ENCODE measurements around the gene ZNF678. TPM values are rescaled to one million over a fixed set of nuclear protein-coding genes. Genes with fewer than 3 reads are reported as not detected.

Gene ZNF678
- total RNA-seq, 1 donor from 2014 or later, result 63.8 TPM

DNA sequence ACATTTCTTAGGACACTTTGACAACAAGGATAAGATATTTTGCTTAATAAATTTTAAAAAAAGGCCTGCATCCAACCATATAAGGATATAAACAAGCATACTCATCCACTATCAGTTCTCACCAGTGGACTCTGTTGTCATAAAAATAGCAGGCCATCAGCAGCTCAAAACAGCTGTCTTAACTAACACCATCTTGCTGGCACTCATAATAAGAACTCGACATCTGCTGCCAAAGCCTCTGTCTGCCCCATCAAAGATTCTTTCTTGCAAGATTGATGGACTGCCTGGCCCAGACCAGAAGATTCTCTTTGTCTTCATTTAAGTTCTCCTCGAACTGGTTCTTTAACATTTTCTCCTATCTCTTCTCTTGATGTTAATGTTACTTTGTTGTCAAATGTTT lies 161.7 kb downstream of the ZNF678 start:
- Histone ChIP-seq H3K4me2 (no peak overlapping the region), H3K4me3 (no peak overlapping the region), H4K20me1 (ENCODE audit: low read depth) (peaks cover 13% of the 10 kb centered on the region), H3K27me3 (peaks cover 5% of the 10 kb centered on the region), H3F3A (ENCODE audit: low read depth) (peaks cover 18% of the 10 kb centered on the region), H3K79me2 (ENCODE audit: low read depth) (no peaks in the 10 kb centered on the region), H3K9me3 (ENCODE audit: low read depth) (no peaks in the 10 kb centered on the region), H2AFZ (replicated peaks) (no peak overlapping the region), H3K9ac (no peak overlapping the region), H3K36me3 (no peaks in the 10 kb centered on the region), H3K4me1 (peaks cover 6% of the 10 kb centered on the region), H3K27ac (no peak overlapping the region)
- H3K9me3 Mint-ChIP-seq, result peaks cover 18% of the 10 kb centered on the region
- no peak for DNase-seq (ENCODE audit: low spot score)
- H3K4me1 Mint-ChIP-seq, result peaks cover 20% of the 10 kb centered on the region
- no peak for TF ChIP-seq EZH2phosphoT487 (IDR thresholded peaks at IDR 0.05)
- TF ChIP-seq EZH2 (IDR thresholded peaks at IDR 0.05), result no peak
- TF ChIP-seq, protein P1, sequence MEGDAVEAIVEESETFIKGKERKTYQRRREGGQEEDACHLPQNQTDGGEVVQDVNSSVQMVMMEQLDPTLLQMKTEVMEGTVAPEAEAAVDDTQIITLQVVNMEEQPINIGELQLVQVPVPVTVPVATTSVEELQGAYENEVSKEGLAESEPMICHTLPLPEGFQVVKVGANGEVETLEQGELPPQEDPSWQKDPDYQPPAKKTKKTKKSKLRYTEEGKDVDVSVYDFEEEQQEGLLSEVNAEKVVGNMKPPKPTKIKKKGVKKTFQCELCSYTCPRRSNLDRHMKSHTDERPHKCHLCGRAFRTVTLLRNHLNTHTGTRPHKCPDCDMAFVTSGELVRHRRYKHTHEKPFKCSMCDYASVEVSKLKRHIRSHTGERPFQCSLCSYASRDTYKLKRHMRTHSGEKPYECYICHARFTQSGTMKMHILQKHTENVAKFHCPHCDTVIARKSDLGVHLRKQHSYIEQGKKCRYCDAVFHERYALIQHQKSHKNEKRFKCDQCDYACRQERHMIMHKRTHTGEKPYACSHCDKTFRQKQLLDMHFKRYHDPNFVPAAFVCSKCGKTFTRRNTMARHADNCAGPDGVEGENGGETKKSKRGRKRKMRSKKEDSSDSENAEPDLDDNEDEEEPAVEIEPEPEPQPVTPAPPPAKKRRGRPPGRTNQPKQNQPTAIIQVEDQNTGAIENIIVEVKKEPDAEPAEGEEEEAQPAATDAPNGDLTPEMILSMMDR (IDR thresholded peaks at IDR 0.05), result no peak
- no peaks in the 10 kb centered on the region for H3K36me3 Mint-ChIP-seq
- no peak overlapping the region for H3K4me3 Mint-ChIP-seq
- H3K27me3 Mint-ChIP-seq (ENCODE audit: insufficient read depth, low read depth), result peaks cover 6% of the 10 kb centered on the region
- no peak overlapping the region for H3K27ac Mint-ChIP-seq

DNA sequence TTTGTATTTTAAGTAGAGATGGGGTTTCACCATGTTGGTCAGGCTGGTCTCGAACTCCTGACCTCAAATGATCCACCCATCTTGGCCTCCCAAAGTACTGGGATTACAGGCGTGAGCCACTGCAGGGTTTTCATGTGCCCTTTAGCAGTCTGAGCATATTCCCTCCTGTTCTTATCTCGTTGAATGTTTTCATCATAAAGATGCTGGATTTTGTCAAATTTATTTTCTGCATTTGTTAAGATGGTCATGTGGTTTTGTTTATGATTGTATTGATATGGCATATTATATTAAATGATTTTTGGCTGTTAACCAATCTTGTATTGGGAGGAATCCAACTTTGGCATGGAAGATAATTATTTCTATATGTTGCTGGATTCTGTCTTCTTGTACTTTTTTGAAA lies 163.0 kb downstream of the ZNF678 start:
- Histone ChIP-seq H4K20me1 (ENCODE audit: low read depth) (peaks cover 22% of the 10 kb centered on the region), H2AFZ (replicated peaks) (no peak overlapping the region), H3K9me3 (ENCODE audit: low read depth) (no peaks in the 10 kb centered on the region), H3K9ac (no peak overlapping the region), H3K4me1 (peaks cover 6% of the 10 kb centered on the region), H3K36me3 (no peaks in the 10 kb centered on the region), H3K27me3 (peaks cover 5% of the 10 kb centered on the region), H3F3A (ENCODE audit: low read depth) (peaks cover 29% of the 10 kb centered on the region), H3K79me2 (ENCODE audit: low read depth) (no peaks in the 10 kb centered on the region), H3K4me3 (no peak overlapping the region), H3K4me2 (no peak overlapping the region), H3K27ac (no peak overlapping the region)
- H3K4me1 Mint-ChIP-seq, result peaks cover 24% of the 10 kb centered on the region
- DNase-seq (ENCODE audit: low spot score), result no peak
- no peaks in the 10 kb centered on the region for H3K36me3 Mint-ChIP-seq
- peaks cover 5% of the 10 kb centered on the region for H3K27me3 Mint-ChIP-seq (ENCODE audit: insufficient read depth, low read depth)
- TF ChIP-seq, protein P1 (IDR thresholded peaks at IDR 0.05), result no peak
- TF ChIP-seq EZH2phosphoT487 (IDR thresholded peaks at IDR 0.05), result no peak
- no peak for TF ChIP-seq EZH2 (IDR thresholded peaks at IDR 0.05)
- no peak overlapping the region for H3K4me3 Mint-ChIP-seq
- H3K27ac Mint-ChIP-seq, result no peak overlapping the region
- peaks cover 7% of the 10 kb centered on the region for H3K9me3 Mint-ChIP-seq

Small RNAs within 50 kb of the gene (small RNA-seq; reads per million reads assigned to genes)
- gene RNA5SP77, result 0.36 reads per million, percentile 38 among the genes with 10 or more reads in this experiment

Other genes with a start within 250 kb of the ZNF678 start
- 34.4 and 54.7 TPM in 2 replicates for gene CDC42BPA, start 245.1 kb upstream of the ZNF678 start, total RNA-seq (ENCODE audit: low replicate concordance)
- 7.5 and 13.6 TPM in 2 replicates for gene JMJD4, start 171.7 kb downstream of the ZNF678 start, total RNA-seq (ENCODE audit: low replicate concordance)
- 52.8 and 54.8 TPM in 2 replicates for gene SNAP47, start 171.9 kb downstream of the ZNF678 start, total RNA-seq (ENCODE audit: low replicate concordance)

Measured in neural progenitor cell (in vitro differentiated cells).